A549 treated with RU486 at 1 μM for 4 hours (cell line): ENCODE measurements around the gene TIMM44. TPM values are rescaled to one million over a fixed set of nuclear protein-coding genes. Genes with fewer than 3 reads are reported as not detected.

Experiments
- total RNA-seq: library from RNA; stranded (reverse); fragments of 200-300 nt; extraction: Qiagen RNA extraction; gene quantifications from 5 replicates; pipeline ENCODE4 v1.2.3, GENCODE V29; 2022; ENCODE audit warnings: low read depth

Gene TIMM44
- total RNA-seq, result 26.9 to 33.4 TPM (median 29.9 TPM) in 5 replicates

GRCh38 chr19:7943444-7944176 lies at the start of gene TIMM44:
TSS of gene TIMM44 (minus strand) at chr19:7943666. CDS start at chr19:7943651, 15 bp downstream.

GRCh38 chr19:7926021-7926726 lies 17.3 kb downstream of the TIMM44 start, which contains the start of gene CTXN1:
TSS of gene CTXN1 (minus strand) at chr19:7926135. CDS start at chr19:7925538, 597 bp downstream.

GRCh38 chr19:7919610-7920518 lies 23.6 kb downstream of the TIMM44 start, which contains the start of gene SNAPC2:
TSS of gene SNAPC2 (plus strand) at chr19:7920338. CDS start at chr19:7920367, 29 bp downstream.

GRCh38 chr19:7914598-7915045 lies 28.8 kb downstream of the TIMM44 start, which contains the start of gene TGFBR3L:
TSS of gene TGFBR3L (plus strand) at chr19:7914830.

GRCh38 chr19:7903244-7904073 lies 40.0 kb downstream of the TIMM44 start, which contains the start of gene MAP2K7:
TSS of gene MAP2K7 (plus strand) at chr19:7903877. CDS start at chr19:7903945, 68 bp downstream.

GRCh38 chr19:7888145-7888825 lies 55.2 kb downstream of the TIMM44 start, which contains the start of gene LRRC8E:
TSS of gene LRRC8E (plus strand) at chr19:7888510. CDS start at chr19:7895604, 7,094 bp downstream.

Other genes with a start within 250 kb of the TIMM44 start
- gene FCER2, start 241.5 kb downstream of the TIMM44 start, total RNA-seq, result not detected in 5 replicates
- gene CLEC4G, start 211.6 kb downstream of the TIMM44 start, total RNA-seq, result not detected in 5 replicates
- gene CD209, start 196.1 kb downstream of the TIMM44 start, total RNA-seq, result not detected in 5 replicates
- gene CLEC4M, start 180.4 kb downstream of the TIMM44 start, total RNA-seq, result not detected in 5 replicates
- 0.97 to 1.7 TPM (median 1.5 TPM) in 5 replicates for gene EVI5L, start 113.4 kb downstream of the TIMM44 start, total RNA-seq
- 0.21 to 0.84 TPM (median 0.39 TPM) in 5 replicates for gene PRR36, start 69.3 kb downstream of the TIMM44 start, total RNA-seq
- 5.4 to 7.1 TPM (median 6.3 TPM) in 5 replicates for gene LRRC8E, start 55.2 kb downstream of the TIMM44 start, total RNA-seq
- 12.0 to 17.2 TPM (median 16.8 TPM) in 5 replicates for gene MAP2K7, start 39.8 kb downstream of the TIMM44 start, total RNA-seq
- gene TGFBR3L, start 28.8 kb downstream of the TIMM44 start, total RNA-seq, result 0.78 to 2.4 TPM (median 1.9 TPM) in 5 replicates
- gene SNAPC2, start 23.3 kb downstream of the TIMM44 start, total RNA-seq, result 21.4 to 29.8 TPM (median 29.5 TPM) in 5 replicates
- 10.0 to 24.5 TPM (median 21.4 TPM) in 5 replicates for gene CTXN1, start 17.5 kb downstream of the TIMM44 start, total RNA-seq
- gene ELAVL1, start 62.0 kb upstream of the TIMM44 start, total RNA-seq, result 59.1 to 71.3 TPM (median 65.6 TPM) in 5 replicates
- not detected in 5 replicates for gene CCL25, start 109.1 kb upstream of the TIMM44 start, total RNA-seq
- not detected in 5 replicates for gene FBN3, start 205.9 kb upstream of the TIMM44 start, total RNA-seq